Activated CD4-positive, alpha-beta T cell treated with anti-CD3 and anti-CD28 coated beads, Interleukin-2, amount 50 U/mL, for 4 hours (primary cell): Measurements from ENCODE around the gene TMEM229A.
"Not testable (repeated sequence)": the region's sequence is repeated elsewhere in the genome, so short reads cannot be mapped to it uniquely, and the experiment has no call there.

Source experiments
- DNase-seq, 2 experiments: peaks; one replicate each; pipeline ENCODE4 v3.0.0-alpha.2; 2020

The TMEM229A gene

GRCh38 chr7:124031919-124032318, 948 bp downstream of the TMEM229A start:
- no peak for DNase-seq

- no peak for DNase-seq
These were observed 1.5 kb downstream of the TMEM229A start for GRCh38 chr7:124031406-124031805.

GRCh38 chr7:124030964-124031363, 1.9 kb downstream of the TMEM229A start:
- DNase-seq = no peak

GRCh38 chr7:124029396-124030188, 3.3 kb downstream of the TMEM229A start:
- DNase-seq = no peak

- DNase-seq = no peak
These were observed 5.6 kb downstream of the TMEM229A start for GRCh38 chr7:124027236-124027635.

- DNase-seq = not testable (repeated sequence)
These were observed 8.5 kb downstream of the TMEM229A start for GRCh38 chr7:124024329-124024728.

GRCh38 chr7:124022551-124022950, 10.3 kb downstream of the TMEM229A start:
- DNase-seq = no peak

- DNase-seq = no peak
These were observed 12.8 kb downstream of the TMEM229A start for GRCh38 chr7:124020060-124020459.

GRCh38 chr7:124013306-124013705, 19.6 kb downstream of the TMEM229A start:
- DNase-seq = no peak

GRCh38 chr7:124012864-124013263, 20.0 kb downstream of the TMEM229A start:
- DNase-seq = no peak

- DNase-seq = no peak
These were observed 23.5 kb downstream of the TMEM229A start for GRCh38 chr7:124009321-124009720.

- DNase-seq = not testable (repeated sequence)
These were observed 24.6 kb downstream of the TMEM229A start for GRCh38 chr7:124008296-124008695.

GRCh38 chr7:123999703-124000102, 33.2 kb downstream of the TMEM229A start:
- no peak for DNase-seq

- DNase-seq = no peak
These were observed 33.9 kb downstream of the TMEM229A start for GRCh38 chr7:123998921-123999320.

- DNase-seq = no peak
These were observed 36.6 kb downstream of the TMEM229A start for GRCh38 chr7:123996327-123996625.

GRCh38 chr7:123995617-123996326, 37.1 kb downstream of the TMEM229A start:
- DNase-seq = no peak

- no peak for DNase-seq
These were observed 38.4 kb downstream of the TMEM229A start for GRCh38 chr7:123994449-123994848.

GRCh38 chr7:123993996-123994395, 38.9 kb downstream of the TMEM229A start:
- DNase-seq = no peak

GRCh38 chr7:123992913-123993518, 39.9 kb downstream of the TMEM229A start:
- DNase-seq = no peak

GRCh38 chr7:123987445-123987844, 45.4 kb downstream of the TMEM229A start:
- DNase-seq = no peak
